Measurements from ENCODE around the gene PRODH2. TPM values are rescaled to one million over a fixed set of nuclear protein-coding genes. Genes with fewer than 3 reads are reported as not detected.

The PRODH2 gene
- total RNA-seq, 6 donors from 2014 or later: not detected

DNA sequence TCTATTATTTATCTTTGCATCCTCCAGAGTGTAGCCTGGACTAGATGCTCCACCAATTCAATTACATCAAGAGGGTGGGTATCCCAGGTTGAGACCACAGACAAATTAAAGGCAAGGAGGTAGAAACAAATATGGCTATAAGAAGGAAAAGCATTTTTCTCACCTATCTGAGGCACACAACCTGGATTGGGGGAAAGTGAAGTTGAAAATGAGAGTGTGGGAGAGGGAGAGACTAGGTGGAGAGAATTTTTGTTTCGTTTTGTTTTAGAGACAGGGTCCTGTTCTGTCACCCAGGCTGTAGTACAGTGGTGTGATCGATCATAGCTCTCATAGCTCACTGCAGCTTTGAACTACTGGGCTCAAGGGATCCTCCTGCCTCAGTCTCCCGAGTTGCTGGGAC, 5.8 kb upstream of the PRODH2 start:
- Histone ChIP-seq H3K4me3 (no peak overlapping the region), H3K4me1 (no peaks in the 10 kb centered on the region), H3K27me3 (no peaks in the 10 kb centered on the region), H3K9me3 (no peaks in the 10 kb centered on the region), H3K36me3 (no peaks in the 10 kb centered on the region), H3K27ac (no peak overlapping the region)
- 65 to 69% methylated on average over 3 of the region's 3 CpGs for WGBS, 2 donors
- no peak for DNase-seq
- no peak for ATAC-seq (ENCODE audit: low FRiP score in 2 of 2)
- TF ChIP-seq EP300 (IDR thresholded peaks at IDR 0.05) (no peak), POLR2A (IDR thresholded peaks at IDR 0.05) (no peak), POLR2AphosphoS5 (IDR thresholded peaks at IDR 0.05) (no peak)
- TF ChIP-seq, protein P1, sequence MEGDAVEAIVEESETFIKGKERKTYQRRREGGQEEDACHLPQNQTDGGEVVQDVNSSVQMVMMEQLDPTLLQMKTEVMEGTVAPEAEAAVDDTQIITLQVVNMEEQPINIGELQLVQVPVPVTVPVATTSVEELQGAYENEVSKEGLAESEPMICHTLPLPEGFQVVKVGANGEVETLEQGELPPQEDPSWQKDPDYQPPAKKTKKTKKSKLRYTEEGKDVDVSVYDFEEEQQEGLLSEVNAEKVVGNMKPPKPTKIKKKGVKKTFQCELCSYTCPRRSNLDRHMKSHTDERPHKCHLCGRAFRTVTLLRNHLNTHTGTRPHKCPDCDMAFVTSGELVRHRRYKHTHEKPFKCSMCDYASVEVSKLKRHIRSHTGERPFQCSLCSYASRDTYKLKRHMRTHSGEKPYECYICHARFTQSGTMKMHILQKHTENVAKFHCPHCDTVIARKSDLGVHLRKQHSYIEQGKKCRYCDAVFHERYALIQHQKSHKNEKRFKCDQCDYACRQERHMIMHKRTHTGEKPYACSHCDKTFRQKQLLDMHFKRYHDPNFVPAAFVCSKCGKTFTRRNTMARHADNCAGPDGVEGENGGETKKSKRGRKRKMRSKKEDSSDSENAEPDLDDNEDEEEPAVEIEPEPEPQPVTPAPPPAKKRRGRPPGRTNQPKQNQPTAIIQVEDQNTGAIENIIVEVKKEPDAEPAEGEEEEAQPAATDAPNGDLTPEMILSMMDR (IDR thresholded peaks at IDR 0.05): no peak

DNA sequence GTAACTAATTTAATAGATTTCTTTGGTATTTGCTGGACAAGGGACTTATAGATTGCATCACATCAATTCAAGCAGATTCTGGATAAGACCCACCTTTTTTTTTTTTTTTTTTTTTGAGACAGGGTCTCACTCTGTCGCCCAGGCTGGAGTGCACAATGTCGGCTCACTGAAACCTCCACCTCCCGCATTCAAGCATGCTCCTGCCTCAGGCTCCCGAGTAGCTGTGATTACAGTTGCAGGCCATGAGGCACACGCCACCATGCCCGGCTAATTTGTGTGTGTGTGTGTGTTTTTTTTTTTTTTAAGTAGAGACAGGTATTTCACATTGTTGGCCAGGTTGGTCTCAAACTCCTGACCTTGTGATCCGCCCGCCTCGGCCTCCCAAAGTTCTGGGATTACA, 4.2 kb upstream of the PRODH2 start:
- Histone ChIP-seq H3K4me1 (no peaks in the 10 kb centered on the region), H3K27ac (no peak overlapping the region), H3K27me3 (no peaks in the 10 kb centered on the region), H3K4me3 (no peak overlapping the region), H3K36me3 (no peaks in the 10 kb centered on the region), H3K9me3 (no peaks in the 10 kb centered on the region)
- 79 to 84% methylated on average over 8 to 9 of the region's 9 CpGs for WGBS, 2 donors
- no peak for DNase-seq
- TF ChIP-seq EP300 (IDR thresholded peaks at IDR 0.05) (no peak), POLR2A (IDR thresholded peaks at IDR 0.05) (no peak), POLR2AphosphoS5 (IDR thresholded peaks at IDR 0.05) (no peak)
- TF ChIP-seq, protein P1 (IDR thresholded peaks at IDR 0.05): no peak
- no peak for ATAC-seq (ENCODE audit: low FRiP score in 2 of 2)

DNA sequence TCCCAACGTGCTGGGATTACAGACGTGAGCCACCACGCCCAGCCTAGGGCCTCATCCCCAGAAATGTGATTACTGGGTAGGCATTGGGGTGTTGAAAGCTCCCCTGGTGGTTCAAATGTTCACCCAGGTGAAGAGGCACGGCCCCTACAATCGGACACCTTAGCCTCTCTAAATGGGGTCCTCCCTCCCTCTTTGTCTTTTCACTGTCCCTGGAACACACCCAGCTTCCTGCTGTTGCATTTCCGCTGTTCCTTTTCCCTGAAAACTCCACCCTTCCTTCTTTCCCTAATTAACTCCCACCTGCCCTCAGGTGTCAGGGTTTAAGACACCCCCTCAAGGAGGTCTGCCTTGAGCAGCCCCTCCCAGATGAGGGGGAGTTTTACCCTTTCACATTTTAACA, 3.6 kb upstream of the PRODH2 start:
- WGBS, 2 donors: 35 to 46% methylated on average over 5 to 6 of the region's 6 CpGs

DNA sequence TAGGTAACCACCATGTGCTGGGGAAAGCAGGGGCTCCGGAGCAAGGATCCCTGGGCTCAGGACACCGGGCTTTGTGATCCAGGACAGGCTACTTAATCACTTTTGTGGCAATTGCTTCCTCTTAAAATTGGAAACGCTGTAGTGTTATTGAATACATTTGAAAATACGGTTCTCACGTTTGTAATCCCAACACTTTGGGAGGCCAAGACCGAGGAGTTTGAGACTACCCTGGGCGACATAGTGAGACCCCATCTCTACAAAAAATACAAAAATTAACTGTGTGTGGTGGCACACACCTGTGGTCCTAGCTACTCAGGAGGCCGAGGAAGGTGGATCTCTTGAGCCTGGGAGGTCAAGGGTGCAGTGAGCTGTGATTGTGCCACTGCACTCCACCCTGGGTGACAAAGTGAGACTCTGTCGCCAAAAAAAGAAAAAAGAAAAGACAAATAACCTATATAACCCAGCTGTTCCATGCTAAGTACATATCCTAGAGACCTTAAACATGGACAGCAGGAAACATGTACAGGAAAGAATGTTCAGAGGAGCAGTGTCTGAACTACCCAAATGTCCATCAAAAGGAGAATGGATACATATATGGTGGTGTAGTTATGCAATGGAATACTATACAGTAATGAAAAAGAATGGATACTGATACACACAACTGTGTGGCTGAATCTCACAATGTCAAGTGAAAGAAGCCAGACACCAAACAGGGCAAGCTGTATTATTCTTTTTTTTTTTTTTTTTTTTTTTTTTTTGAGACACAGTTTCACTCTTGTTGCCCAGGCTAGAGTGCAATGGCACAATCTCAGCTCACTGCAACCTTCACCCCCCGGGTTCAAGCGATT, 622 bp upstream of the PRODH2 start:
- no peaks in the 10 kb centered on the region for H3K9me3 ChIP-seq
- WGBS, 2 donors: 86% methylated on average over 11 of the region's 11 CpGs
- no peak overlapping the region for H3K4me3 ChIP-seq
- no peaks in the 10 kb centered on the region for H3K27me3 ChIP-seq
- DNase-seq: no peak
- no peak overlapping the region for H3K27ac ChIP-seq
- TF ChIP-seq, protein P1 (IDR thresholded peaks at IDR 0.05): no peak
- no peak for TF ChIP-seq EP300 (IDR thresholded peaks at IDR 0.05)
- no peak for TF ChIP-seq POLR2AphosphoS5 (IDR thresholded peaks at IDR 0.05)
- no peak for TF ChIP-seq POLR2A (IDR thresholded peaks at IDR 0.05)
- H3K36me3 ChIP-seq: no peaks in the 10 kb centered on the region
- no peaks in the 10 kb centered on the region for H3K4me1 ChIP-seq
- ATAC-seq (ENCODE audit: low FRiP score in 2 of 2): no peak

More for the DNA sequence above, 3.6 kb upstream of the PRODH2 start:
- no peak overlapping the region for H3K27ac ChIP-seq
- no peak for TF ChIP-seq EP300 (IDR thresholded peaks at IDR 0.05)
- no peak for TF ChIP-seq POLR2A (IDR thresholded peaks at IDR 0.05)
- TF ChIP-seq, protein P1 (IDR thresholded peaks at IDR 0.05): no peak
- TF ChIP-seq POLR2AphosphoS5 (IDR thresholded peaks at IDR 0.05): no peak
- DNase-seq: no peak
- H3K27me3 ChIP-seq: no peaks in the 10 kb centered on the region
- no peaks in the 10 kb centered on the region for H3K4me1 ChIP-seq
- H3K4me3 ChIP-seq: no peak overlapping the region
- H3K36me3 ChIP-seq: no peaks in the 10 kb centered on the region
- no peaks in the 10 kb centered on the region for H3K9me3 ChIP-seq
- no peak for ATAC-seq (ENCODE audit: low FRiP score in 2 of 2)
